Endometrial microvascular endothelial cells (primary cell): ENCODE data around the gene GSK3A. TPM values are rescaled to one million over a fixed set of nuclear protein-coding genes. Genes with fewer than 3 reads are reported as not detected.

Source experiments
- in situ Hi-C: cut with HindIII; loops from 2 replicates; pipeline ENCODE4 v1.10.0; 2017; ENCODE audit warnings: low sequenced_read_pairs, low pct_unique_long_range_greater_than_20kb; ENCODE audit errors: inconsistent ontology term
- total RNA-seq: library from RNA; depleted of rRNA; stranded (reverse); fragments of >200 nt; gene quantifications from one replicate; pipeline ENCODE4 v1.2.3, GENCODE V29; 2015; ENCODE audit errors: inconsistent ontology term

The GSK3A gene
- total RNA-seq, 1 donor from 2014 or later = 33.9 TPM

- in situ Hi-C loops = no loop called here
Observed at GRCh38 chr19:42214810-42215485, 27.5 kb downstream of the GSK3A start.

GRCh38 chr19:42212886-42213285 lies 29.5 kb downstream of the GSK3A start:
- in situ Hi-C loops = no loop called here

GRCh38 chr19:42208612-42209011 lies 33.8 kb downstream of the GSK3A start:
- in situ Hi-C loops = no loop called here

GRCh38 chr19:42207767-42208271 lies 34.6 kb downstream of the GSK3A start:
- in situ Hi-C loops = no loop called here

- in situ Hi-C loops = no loop called here
Observed at GRCh38 chr19:42206871-42207755, 35.3 kb downstream of the GSK3A start.

- in situ Hi-C loops = no loop called here
Observed at GRCh38 chr19:42204664-42205063, 37.7 kb downstream of the GSK3A start.

GRCh38 chr19:42203700-42204099 lies 38.7 kb downstream of the GSK3A start:
- in situ Hi-C loops = no loop called here

GRCh38 chr19:42202290-42202880 lies 40.0 kb downstream of the GSK3A start:
- in situ Hi-C loops = no loop called here

- in situ Hi-C loops = no loop called here
Observed at GRCh38 chr19:42201489-42202289, 40.7 kb downstream of the GSK3A start.

GRCh38 chr19:42200116-42200715 lies 42.2 kb downstream of the GSK3A start:
- in situ Hi-C loops = no loop called here

- in situ Hi-C loops = no loop called here
Observed at GRCh38 chr19:42199440-42200115, 42.8 kb downstream of the GSK3A start.

- in situ Hi-C loops = no loop called here
Observed at GRCh38 chr19:42198676-42199439, 43.5 kb downstream of the GSK3A start.

- in situ Hi-C loops = no loop called here
Observed at GRCh38 chr19:42197375-42197817, 45.0 kb downstream of the GSK3A start.

GRCh38 chr19:42196011-42197001 lies 46.1 kb downstream of the GSK3A start:
- in situ Hi-C loops = no loop called here

GRCh38 chr19:42193706-42194105 lies 48.7 kb downstream of the GSK3A start:
- in situ Hi-C loops = no loop called here

- in situ Hi-C loops = no loop called here
Observed at GRCh38 chr19:42193294-42193693, 49.1 kb downstream of the GSK3A start.
